Activated CD8-positive, alpha-beta memory T cell treated with anti-CD3 and anti-CD28 coated beads, Interleukin-2, amount 10 ng/mL, durations not matched to agents 7 days and 5 days (primary cell): ENCODE measurements around the gene TRABD2B. TPM values are rescaled to one million over a fixed set of nuclear protein-coding genes. Genes with fewer than 3 reads are reported as not detected.

Experiments
- ATAC-seq: fragments of 150-1000 bp; cut with Tn5 transposase; one replicate; pipeline ENCODE4 v1.10.0; 2021; ENCODE audit warnings: moderate library complexity
- CTCF ChIA-PET: fragments of 350-600 bp; sonication (Branson Sonifier 250); formaldehyde crosslinking; loops from one replicate; lab custom pipeline; 2021; ENCODE audit warnings: antibody characterized with exemption; lab: Charles Lee
- DNase-seq: peaks from one replicate; pipeline ENCODE4 v3.0.0-alpha.2; 2020
- H3K27ac Mint-ChIP-seq: one replicate; pipeline ENCODE4 v1.8.0; 2021; ENCODE audit warnings: mild to moderate bottlenecking, mixed read lengths
- H3K27me3 Mint-ChIP-seq: one replicate; pipeline ENCODE4 v1.8.0; 2021; ENCODE audit warnings: mixed read lengths
- H3K36me3 Mint-ChIP-seq: one replicate; pipeline ENCODE4 v1.8.0; 2021; ENCODE audit warnings: mild to moderate bottlenecking, mixed read lengths
- H3K4me1 Mint-ChIP-seq: one replicate; pipeline ENCODE4 v1.8.0; 2021; ENCODE audit warnings: mixed read lengths
- H3K4me3 Mint-ChIP-seq: one replicate; pipeline ENCODE4 v1.8.0; 2021; ENCODE audit warnings: mild to moderate bottlenecking, moderate library complexity, mixed read lengths
- H3K9me3 Mint-ChIP-seq: one replicate; pipeline ENCODE4 v1.8.0; 2022; ENCODE audit warnings: low read depth, mixed read lengths
- total RNA-seq, 2 experiments: library from RNA; stranded (reverse); gene quantifications; one replicate each; pipeline ENCODE4 v1.2.3, GENCODE V29; 2021

TRABD2B gene
- total RNA-seq, 2 experiments from 2014 or later = not detected

DNA sequence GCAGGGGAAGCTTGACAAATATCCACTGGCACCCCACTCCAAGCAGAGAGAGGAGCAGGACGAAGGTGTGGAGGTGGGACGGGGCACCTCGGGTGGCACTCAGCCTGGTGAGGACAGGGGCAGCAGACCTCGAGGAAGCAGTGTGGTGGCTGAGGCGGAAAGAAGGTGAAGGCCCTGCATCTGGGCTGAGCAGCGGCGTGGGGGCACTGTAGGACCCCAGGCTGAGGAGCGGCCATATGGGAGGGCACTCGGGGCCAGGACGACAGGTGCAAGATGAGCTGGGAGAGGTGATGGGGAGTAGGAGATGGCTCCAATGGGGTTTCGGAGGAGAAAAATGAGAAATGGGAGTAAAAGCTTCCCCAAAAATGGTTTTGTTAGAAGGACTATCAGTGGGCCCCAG is 224.9 kb downstream of the TRABD2B start:
- no peak overlapping the region for H3K27ac Mint-ChIP-seq
- peaks cover 2% of the 10 kb centered on the region for H3K27me3 Mint-ChIP-seq
- DNase-seq (no peak), ATAC-seq (no peak)
- H3K4me3 Mint-ChIP-seq = no peak overlapping the region
- CTCF ChIA-PET = no interaction called here
- H3K4me1 Mint-ChIP-seq = no peaks in the 10 kb centered on the region
- H3K36me3 Mint-ChIP-seq = no peaks in the 10 kb centered on the region
- no peaks in the 10 kb centered on the region for H3K9me3 Mint-ChIP-seq

- DNase-seq (no peak), ATAC-seq (no peak)
- Mint-ChIP-seq H3K9me3 (no peaks in the 10 kb centered on the region), H3K36me3 (no peaks in the 10 kb centered on the region), H3K27me3 (peaks cover 2% of the 10 kb centered on the region), H3K27ac (no peak overlapping the region), H3K4me3 (no peak overlapping the region), H3K4me1 (no peaks in the 10 kb centered on the region)
- CTCF ChIA-PET = no interaction called here
These were observed 225.4 kb downstream of the TRABD2B start for GRCh38 chr1:47771751-47772150.

DNA sequence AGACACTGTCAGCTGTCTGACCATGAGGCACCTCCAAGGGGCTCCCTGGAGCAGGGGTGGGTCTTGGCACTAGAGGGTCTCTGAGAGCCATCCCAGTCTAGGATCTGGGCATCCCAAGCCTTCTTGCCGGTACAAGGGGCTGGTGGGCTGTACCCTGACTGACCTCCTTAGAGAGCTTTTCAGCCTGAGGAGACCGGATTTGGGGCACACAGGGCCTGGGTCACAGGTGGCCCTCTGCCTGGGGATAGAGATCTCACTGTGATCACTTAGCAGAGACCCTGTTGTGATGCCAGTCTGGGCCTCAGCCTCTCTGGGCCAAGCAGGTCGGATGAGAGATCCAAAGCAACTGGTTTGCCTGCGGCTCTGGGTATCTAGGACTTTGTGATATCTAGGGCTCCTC is 227.2 kb downstream of the TRABD2B start:
- CTCF ChIA-PET = no interaction called here
- Mint-ChIP-seq H3K27ac (no peak overlapping the region), H3K27me3 (peaks cover 2% of the 10 kb centered on the region), H3K9me3 (no peaks in the 10 kb centered on the region), H3K4me3 (no peak overlapping the region), H3K36me3 (no peaks in the 10 kb centered on the region), H3K4me1 (no peaks in the 10 kb centered on the region)
- DNase-seq (no peak), ATAC-seq (no peak)

DNA sequence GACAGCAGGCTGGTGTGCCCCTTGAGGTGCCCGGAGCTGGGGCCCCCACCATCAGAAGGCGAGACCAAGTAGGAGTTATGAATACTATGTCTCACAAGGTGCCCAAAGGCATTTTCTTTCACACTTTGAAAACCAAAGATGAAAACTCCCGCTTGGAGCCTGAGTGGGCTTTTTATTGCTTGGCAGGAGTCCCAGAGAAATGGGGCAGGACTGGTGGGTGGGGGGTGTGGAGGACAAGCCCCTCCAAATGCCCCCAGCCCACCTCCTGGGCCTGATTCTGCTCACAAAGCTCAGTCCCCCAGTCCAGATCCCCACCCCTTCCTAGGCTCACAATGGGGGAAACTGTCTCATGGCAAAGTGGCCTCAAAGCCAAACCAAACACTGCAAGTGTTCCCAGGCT is 227.9 kb downstream of the TRABD2B start:
- no peaks in the 10 kb centered on the region for H3K4me1 Mint-ChIP-seq
- DNase-seq = no peak
- peaks cover 2% of the 10 kb centered on the region for H3K27me3 Mint-ChIP-seq
- no peak for ATAC-seq
- H3K4me3 Mint-ChIP-seq = no peak overlapping the region
- H3K9me3 Mint-ChIP-seq = no peaks in the 10 kb centered on the region
- no peak overlapping the region for H3K27ac Mint-ChIP-seq
- H3K36me3 Mint-ChIP-seq = no peaks in the 10 kb centered on the region
- CTCF ChIA-PET = no interaction called here

- CTCF ChIA-PET = no interaction called here
- no peaks in the 10 kb centered on the region for H3K9me3 Mint-ChIP-seq
- ATAC-seq (no peak), DNase-seq (no peak)
- no peaks in the 10 kb centered on the region for H3K4me1 Mint-ChIP-seq
- H3K27ac Mint-ChIP-seq = no peak overlapping the region
- H3K27me3 Mint-ChIP-seq = peaks cover 2% of the 10 kb centered on the region
- no peak overlapping the region for H3K4me3 Mint-ChIP-seq
- H3K36me3 Mint-ChIP-seq = no peaks in the 10 kb centered on the region
These were observed 229.5 kb downstream of the TRABD2B start for GRCh38 chr1:47767741-47768100.

DNA sequence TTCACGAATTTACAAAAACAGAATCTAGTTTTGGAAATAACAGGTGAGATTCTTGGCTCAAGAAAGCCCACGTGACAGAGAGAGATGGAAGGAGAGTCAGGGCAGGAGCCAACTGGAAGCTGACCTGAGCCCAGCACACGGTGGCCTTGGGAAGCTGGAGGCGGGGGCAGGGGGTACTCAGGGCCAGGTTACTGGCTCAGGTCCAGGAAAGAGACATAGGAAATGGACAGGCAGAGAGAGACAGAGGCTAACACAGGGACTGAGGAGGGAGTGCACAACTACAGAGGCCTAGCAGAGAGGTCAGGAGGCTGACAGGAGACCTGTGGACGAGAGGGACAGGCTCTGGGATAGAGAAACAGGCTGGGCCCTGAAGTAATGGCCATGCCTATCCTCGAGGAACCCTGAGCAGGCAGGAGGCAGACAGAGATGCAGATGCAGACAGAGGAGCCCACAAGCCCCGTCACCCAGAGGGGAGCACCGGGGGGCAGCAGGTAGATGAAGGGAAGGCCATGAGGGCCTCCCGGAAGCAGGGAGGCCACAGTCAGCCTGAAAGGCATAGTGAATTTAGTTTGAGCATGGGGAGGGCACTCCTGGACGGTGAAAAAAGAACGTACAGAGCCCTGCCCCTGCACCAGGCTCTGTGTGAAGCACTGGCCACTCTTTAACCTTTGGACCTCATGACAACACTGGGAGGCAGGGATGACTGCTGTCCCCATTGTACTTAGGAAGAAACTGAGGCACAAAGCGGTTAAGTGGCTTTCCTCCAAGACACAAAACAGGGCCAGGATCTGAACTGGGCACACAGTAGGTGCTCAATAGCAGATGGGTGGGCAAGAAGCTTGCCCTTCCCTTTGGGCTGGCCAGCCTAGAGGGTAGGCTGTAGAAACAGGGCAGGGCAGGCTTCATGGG is 230.1 kb downstream of the TRABD2B start:
- Mint-ChIP-seq H3K27ac (no peak overlapping the region), H3K9me3 (no peaks in the 10 kb centered on the region), H3K4me3 (no peak overlapping the region), H3K4me1 (no peaks in the 10 kb centered on the region), H3K36me3 (no peaks in the 10 kb centered on the region), H3K27me3 (peaks cover 2% of the 10 kb centered on the region)
- CTCF ChIA-PET = no interaction called here
- no peak for ATAC-seq
- no peak for DNase-seq

GRCh38 chr1:47765742-47766485 is 231.3 kb downstream of the TRABD2B start:
- H3K4me1 Mint-ChIP-seq = no peaks in the 10 kb centered on the region
- CTCF ChIA-PET = interaction anchor here (0.7 kb wide), 1 partner anchor 10 kb away, joined by 3 read pairs; no protein-coding TSS in a partner anchor
- H3K36me3 Mint-ChIP-seq = no peaks in the 10 kb centered on the region
- no peak for DNase-seq
- H3K9me3 Mint-ChIP-seq = no peaks in the 10 kb centered on the region
- no peaks in the 10 kb centered on the region for H3K27me3 Mint-ChIP-seq
- ATAC-seq = no peak
- H3K27ac Mint-ChIP-seq = no peak overlapping the region
- no peak overlapping the region for H3K4me3 Mint-ChIP-seq

DNA sequence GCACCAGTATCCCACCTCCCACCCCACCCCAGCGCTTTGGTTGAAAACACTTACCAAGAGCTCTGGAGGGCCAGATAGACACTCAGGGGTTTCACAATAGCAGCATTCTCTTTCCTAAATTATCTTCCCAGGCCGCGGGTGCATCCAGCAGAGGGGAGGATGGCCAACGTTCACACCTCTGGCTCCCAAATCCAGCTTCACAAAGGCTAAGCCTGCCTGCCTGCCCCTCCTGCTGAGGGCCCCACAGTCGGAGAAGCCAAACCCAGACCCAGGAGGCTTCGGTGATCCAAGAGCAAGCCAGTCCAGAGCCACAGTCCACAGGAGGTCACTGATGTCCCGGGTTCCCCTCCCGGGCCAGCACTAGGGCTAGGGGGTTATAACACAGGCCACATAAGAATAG is 231.9 kb downstream of the TRABD2B start:
- DNase-seq = no peak
- CTCF ChIA-PET = interaction anchor here (0.7 kb wide), 1 partner anchor 10 kb away, joined by 3 read pairs; no protein-coding TSS in a partner anchor
- no peak for ATAC-seq
- no peak overlapping the region for H3K4me3 Mint-ChIP-seq
- H3K9me3 Mint-ChIP-seq = no peaks in the 10 kb centered on the region
- no peak overlapping the region for H3K27ac Mint-ChIP-seq
- H3K4me1 Mint-ChIP-seq = no peaks in the 10 kb centered on the region
- H3K27me3 Mint-ChIP-seq = no peaks in the 10 kb centered on the region
- no peaks in the 10 kb centered on the region for H3K36me3 Mint-ChIP-seq

- no peak for DNase-seq
- Mint-ChIP-seq H3K27me3 (peaks cover 2% of the 10 kb centered on the region), H3K36me3 (no peaks in the 10 kb centered on the region), H3K9me3 (no peaks in the 10 kb centered on the region), H3K27ac (no peak overlapping the region), H3K4me1 (no peaks in the 10 kb centered on the region), H3K4me3 (no peak overlapping the region)
- no peak for ATAC-seq
- CTCF ChIA-PET = no interaction called here
These were observed 232.6 kb downstream of the TRABD2B start for GRCh38 chr1:47764461-47765046.

- Mint-ChIP-seq H3K4me1 (no peaks in the 10 kb centered on the region), H3K36me3 (no peaks in the 10 kb centered on the region), H3K27ac (no peak overlapping the region), H3K9me3 (no peaks in the 10 kb centered on the region), H3K27me3 (peaks cover 2% of the 10 kb centered on the region), H3K4me3 (no peak overlapping the region)
- no peak for DNase-seq
- ATAC-seq = no peak
- CTCF ChIA-PET = no interaction called here
These were observed 233.5 kb downstream of the TRABD2B start for GRCh38 chr1:47763591-47764171.

DNA sequence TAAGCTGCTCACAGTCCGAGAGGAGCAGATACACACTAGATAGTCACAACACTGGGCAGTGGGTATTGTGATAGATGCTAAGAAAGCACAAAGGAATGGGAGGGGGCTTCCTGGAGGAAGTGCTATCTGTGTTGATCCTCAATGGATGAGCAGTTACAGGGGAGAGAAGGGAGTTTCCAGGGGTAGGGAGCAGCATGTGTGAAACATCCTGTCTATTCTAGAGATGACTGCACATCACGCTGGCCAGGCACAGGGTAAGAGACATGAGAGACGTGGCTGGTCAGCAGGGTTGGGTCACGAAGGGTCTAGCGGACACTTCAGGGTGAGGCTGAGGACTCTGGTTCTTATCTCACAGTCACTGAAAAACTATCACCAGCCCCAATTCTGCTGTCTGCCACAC is 235.2 kb downstream of the TRABD2B start:
- Mint-ChIP-seq H3K36me3 (no peaks in the 10 kb centered on the region), H3K4me1 (no peaks in the 10 kb centered on the region), H3K4me3 (no peak overlapping the region), H3K27ac (no peak overlapping the region), H3K27me3 (peaks cover 2% of the 10 kb centered on the region), H3K9me3 (no peaks in the 10 kb centered on the region)
- no peak for DNase-seq
- ATAC-seq = no peak
- CTCF ChIA-PET = no interaction called here

DNA sequence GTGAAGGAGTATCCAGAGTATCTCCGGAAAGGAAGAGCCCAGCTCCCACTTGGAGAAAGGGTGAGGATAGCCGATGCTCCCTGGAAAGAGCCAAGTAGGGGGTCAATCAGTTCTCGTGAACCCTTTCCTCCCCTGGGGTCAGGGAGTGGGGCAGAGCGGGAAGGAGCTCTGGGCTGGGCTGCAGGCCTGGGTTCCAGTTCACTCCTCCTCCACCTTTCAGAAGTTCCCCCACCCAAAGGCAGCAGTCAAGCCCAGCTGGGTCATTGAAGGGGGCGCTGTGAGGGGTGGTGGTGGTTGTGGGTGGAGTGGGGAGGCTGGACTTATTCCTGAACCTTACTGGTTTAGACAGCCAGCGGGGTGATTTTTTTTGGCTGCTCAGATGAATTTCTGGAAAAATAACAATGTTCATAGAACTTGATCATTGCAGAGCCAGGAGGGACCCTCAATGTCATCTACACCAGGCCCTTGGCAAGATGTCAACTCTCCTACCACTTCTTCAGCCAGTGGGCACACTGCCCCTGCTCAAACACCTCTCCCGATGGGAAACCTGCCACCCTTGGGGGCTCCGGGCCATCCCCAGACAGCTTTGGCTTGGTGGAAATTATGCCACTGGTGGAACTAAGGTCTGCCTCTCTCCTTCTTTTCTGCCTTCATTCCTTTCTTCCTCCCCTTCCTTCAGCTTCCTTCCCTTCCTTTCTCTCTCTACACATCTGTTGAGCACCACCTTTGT is 235.8 kb downstream of the TRABD2B start:
- Mint-ChIP-seq H3K36me3 (no peaks in the 10 kb centered on the region), H3K27me3 (peaks cover 6% of the 10 kb centered on the region), H3K4me3 (no peak overlapping the region), H3K27ac (no peak overlapping the region), H3K4me1 (no peaks in the 10 kb centered on the region), H3K9me3 (no peaks in the 10 kb centered on the region)
- DNase-seq (no peak), ATAC-seq (no peak)
- CTCF ChIA-PET = no interaction called here
